Thyroid gland (tissue), 4 donors: Measurements from ENCODE around the gene TRIM27. TPM values are rescaled to one million over a fixed set of nuclear protein-coding genes. Genes with fewer than 3 reads are reported as not detected.
A peak's percentile ranks its signal among the peaks of the same experiment; 100 is the strongest.
"Not testable (repeated sequence)": the region's sequence is repeated elsewhere in the genome, so short reads cannot be mapped to it uniquely, and the experiment has no call there.

ENCODE experiments used
- DNase-seq, 2 donors: peaks; one replicate each; pipeline ENCODE4 v3.0.0-alpha.2; 2019
- H3K27ac ChIP-seq, 3 donors: fragments of 200-600 bp; sonication (generic); 1 replicate in 2 of 3; 2 replicates in 1 of 3; pipeline ENCODE4 v1.5.1; 2016 to 2019; ENCODE audit warnings: mild to moderate bottlenecking in 1 of 3, moderate library complexity in 1 of 3
- H3K27me3 ChIP-seq: fragments of 200-600 bp; sonication (generic); one replicate; pipeline ENCODE4 v1.5.1; 2019
- H3K36me3 ChIP-seq, 2 donors: fragments of 200-600 bp; sonication (generic); one replicate each; pipeline ENCODE4 v1.5.1; 2016 to 2019
- H3K4me1 ChIP-seq, 2 donors: fragments of 200-600 bp; sonication (generic); one replicate each; pipeline ENCODE4 v1.5.1; 2017 to 2019
- H3K4me3 ChIP-seq, 3 donors: fragments of 200-600 bp; sonication (generic); replicated peaks in 1 of 3; 1 replicate in 2 of 3; 2 replicates in 1 of 3; pipeline ENCODE4 v1.5.1; 2016; ENCODE audit warnings: mild to moderate bottlenecking in 1 of 3
- H3K9me3 ChIP-seq: fragments of 200-600 bp; sonication (generic); one replicate; pipeline ENCODE4 v1.5.1; 2017
- POLR2A ChIP-seq, 2 donors: fragments of 450-650 bp; IDR thresholded peaks; one replicate each; pipeline ENCODE4 v1.6.1; 2017; ENCODE audit warnings: antibody characterized with exemption in 2 of 2, mild to moderate bottlenecking in 2 of 2, moderate library complexity in 1 of 2
- WGBS, 2 donors: methylation state at CpG; one replicate each; pipeline ENCODE4 v1.1.5; 2017; 5-methylcytosine and 5-hydroxymethylcytosine counted together
- intact Hi-C: fragments of 100-400 bp; cut with DNase I; formaldehyde crosslinking; loops from one replicate; pipeline ENCODE4 v1.15.1; 2023
- total RNA-seq, 4 donors: library from RNA; depleted of rRNA; stranded (reverse); fragments of >200 nt; gene quantifications; one replicate each; pipeline ENCODE4 v1.2.3, GENCODE V29; 2016
- TF ChIP-seq, protein P1 (sequence below), 6 experiments: fragments of 200-600 bp in 3 of 6; fragments of 450-650 bp in 3 of 6; sonication (generic) in 3 of 6; IDR thresholded peaks; one replicate each; pipeline ENCODE4 v1.5.1; 2016 to 2019; ENCODE audit warnings: antibody characterized with exemption in 6 of 6, mild to moderate bottlenecking in 2 of 6, inconsistent platforms in 1 of 6, moderate library complexity in 1 of 6

TRIM27 gene
- total RNA-seq, 4 donors from 2014 or later: 57.1 to 73.2 (median 66.7) TPM

DNA sequence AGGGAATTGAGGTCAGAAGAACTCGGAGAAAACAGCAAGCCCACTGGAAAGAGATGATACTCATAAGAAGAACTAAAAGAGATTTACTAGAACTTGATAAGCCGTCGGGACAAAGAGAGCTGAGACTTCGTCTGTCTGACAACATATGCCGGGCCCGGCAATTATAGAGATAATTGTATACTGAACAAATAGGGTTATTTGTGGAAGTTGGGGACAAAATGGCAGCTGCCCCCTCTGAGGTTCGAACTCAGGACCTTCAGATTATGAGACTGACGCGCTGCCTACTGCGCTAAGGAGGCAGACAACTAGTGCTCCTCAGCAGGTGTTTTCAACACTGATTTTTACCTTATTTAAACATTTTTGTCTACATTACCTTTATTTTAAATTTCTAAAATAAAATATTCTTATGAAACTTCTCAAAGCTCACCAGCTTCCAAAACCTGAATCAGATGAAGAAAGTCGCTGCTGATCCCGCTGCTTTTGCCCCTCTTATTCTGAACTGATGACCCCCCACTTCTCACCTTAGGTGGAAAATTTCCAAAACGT, 29.3 kb upstream of the TRIM27 start:
- DNase-seq: peak in 1 of 2 donors; percentile 31
- intact Hi-C loops: no loop called here
- WGBS, 2 donors: 18 to 19% methylated on average over 13 of the region's 13 CpGs
- Histone ChIP-seq H3K27me3 (no peaks in the 10 kb centered on the region), H3K4me1 (peaks cover 0 to 8% of the 10 kb centered on the region in 2 donors), H3K36me3 (no peaks in the 10 kb centered on the region), H3K4me3 (peak overlapping the region; percentile 17 to 50 (median 47)), H3K9me3 (no peaks in the 10 kb centered on the region), H3K27ac (no peak overlapping the region)
- TF ChIP-seq POLR2A (IDR thresholded peaks at IDR 0.05): no peak
- TF ChIP-seq, protein P1, sequence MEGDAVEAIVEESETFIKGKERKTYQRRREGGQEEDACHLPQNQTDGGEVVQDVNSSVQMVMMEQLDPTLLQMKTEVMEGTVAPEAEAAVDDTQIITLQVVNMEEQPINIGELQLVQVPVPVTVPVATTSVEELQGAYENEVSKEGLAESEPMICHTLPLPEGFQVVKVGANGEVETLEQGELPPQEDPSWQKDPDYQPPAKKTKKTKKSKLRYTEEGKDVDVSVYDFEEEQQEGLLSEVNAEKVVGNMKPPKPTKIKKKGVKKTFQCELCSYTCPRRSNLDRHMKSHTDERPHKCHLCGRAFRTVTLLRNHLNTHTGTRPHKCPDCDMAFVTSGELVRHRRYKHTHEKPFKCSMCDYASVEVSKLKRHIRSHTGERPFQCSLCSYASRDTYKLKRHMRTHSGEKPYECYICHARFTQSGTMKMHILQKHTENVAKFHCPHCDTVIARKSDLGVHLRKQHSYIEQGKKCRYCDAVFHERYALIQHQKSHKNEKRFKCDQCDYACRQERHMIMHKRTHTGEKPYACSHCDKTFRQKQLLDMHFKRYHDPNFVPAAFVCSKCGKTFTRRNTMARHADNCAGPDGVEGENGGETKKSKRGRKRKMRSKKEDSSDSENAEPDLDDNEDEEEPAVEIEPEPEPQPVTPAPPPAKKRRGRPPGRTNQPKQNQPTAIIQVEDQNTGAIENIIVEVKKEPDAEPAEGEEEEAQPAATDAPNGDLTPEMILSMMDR (IDR thresholded peaks at IDR 0.05): no peak

- H3K9me3 ChIP-seq, intact Hi-C loops, H3K4me3 ChIP-seq, H3K27ac ChIP-seq, DNase-seq, H3K36me3 ChIP-seq, H3K27me3 ChIP-seq: not testable (repeated sequence)
- 98 to 99% methylated on average over 20 to 34 of the region's 41 CpGs for WGBS, 2 donors
- peaks cover 14 to 15% of the 10 kb centered on the region in 2 donors for H3K4me1 ChIP-seq
Observed at GRCh38 chr6:28949656-28950195, 25.9 kb upstream of the TRIM27 start.

GRCh38 chr6:28948782-28949486, 25.1 kb upstream of the TRIM27 start:
- no peak for DNase-seq
- no peak overlapping the region for H3K27ac ChIP-seq
- H3K27me3 ChIP-seq: no peaks in the 10 kb centered on the region
- TF ChIP-seq, protein P1 (IDR thresholded peaks at IDR 0.05): no peak
- no peak for TF ChIP-seq POLR2A (IDR thresholded peaks at IDR 0.05)
- H3K4me3 ChIP-seq: no peak overlapping the region
- H3K4me1 ChIP-seq: peaks cover 13 to 14% of the 10 kb centered on the region in 2 donors
- intact Hi-C loops: no loop called here
- no peaks in the 10 kb centered on the region for H3K36me3 ChIP-seq
- 84 to 91% methylated on average over 23 of the region's 23 CpGs for WGBS, 2 donors
- H3K9me3 ChIP-seq: no peaks in the 10 kb centered on the region

DNA sequence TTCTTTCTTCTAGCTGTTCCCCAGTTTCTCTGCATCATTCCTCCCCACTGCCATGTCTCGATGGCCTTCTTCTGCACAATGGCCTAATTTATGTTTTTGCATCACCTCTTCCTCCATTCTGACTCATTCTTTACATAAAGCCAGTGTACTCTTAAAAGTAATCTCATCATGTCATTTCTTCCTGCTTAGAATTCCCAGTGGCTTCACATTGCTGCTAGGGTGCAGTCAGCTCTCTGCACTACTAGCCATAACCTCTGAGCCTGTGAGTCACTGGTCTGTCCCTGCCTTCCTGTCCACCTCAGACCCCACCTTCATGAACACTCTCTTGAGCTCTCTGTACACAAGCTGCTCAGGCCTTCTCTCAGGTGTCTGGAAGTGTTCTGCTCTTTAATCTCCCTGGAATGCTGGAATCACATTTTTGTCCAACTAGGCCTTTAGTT, 24.1 kb upstream of the TRIM27 start:
- Histone ChIP-seq H3K27ac (peak overlapping the region; percentile 67 to 84 (median 69)), H3K36me3 (no peaks in the 10 kb centered on the region), H3K27me3 (no peaks in the 10 kb centered on the region), H3K9me3 (no peaks in the 10 kb centered on the region), H3K4me3 (no peak overlapping the region), H3K4me1 (peaks cover 13 to 14% of the 10 kb centered on the region in 2 donors)
- peak; percentile 41 to 51 for DNase-seq
- TF ChIP-seq, protein P1 (IDR thresholded peaks at IDR 0.05): no peak
- no peak for TF ChIP-seq POLR2A (IDR thresholded peaks at IDR 0.05)
- intact Hi-C loops: no loop called here
- WGBS, 2 donors: 84 to 89% methylated on average over 1 of the region's 1 CpG

GRCh38 chr6:28947067-28947765, 23.4 kb upstream of the TRIM27 start:
- intact Hi-C loops: no loop called here
- DNase-seq: peak; percentile 63 to 68

More at GRCh38 chr6:28947067-28947765, 23.4 kb upstream of the TRIM27 start:
- H3K36me3 ChIP-seq: no peaks in the 10 kb centered on the region
- H3K4me1 ChIP-seq: peaks cover 13 to 14% of the 10 kb centered on the region in 2 donors
- WGBS, 2 donors: 38 to 47% methylated on average over 6 of the region's 6 CpGs
- TF ChIP-seq POLR2A (IDR thresholded peaks at IDR 0.05): no peak
- TF ChIP-seq, protein P1 (IDR thresholded peaks at IDR 0.05): no peak
- H3K9me3 ChIP-seq: no peaks in the 10 kb centered on the region
- peak overlapping the region; percentile 67 to 84 (median 81) for H3K27ac ChIP-seq
- H3K27me3 ChIP-seq: no peaks in the 10 kb centered on the region
- H3K4me3 ChIP-seq: no peak overlapping the region
